Skeletal muscle tissue (tissue), 4 donors: ENCODE results near the gene PIGZ. TPM values are rescaled to one million over a fixed set of nuclear protein-coding genes. Genes with fewer than 3 reads are reported as not detected.

Source experiments
- H3K27ac ChIP-seq: one replicate; pipeline ENCODE4 v1.7.0; 2013; ENCODE audit warnings: mild to moderate bottlenecking, low read depth, low read length, inconsistent platforms
- H3K27me3 ChIP-seq, 3 donors: one replicate each; pipeline ENCODE4 v1.7.0; 2013; ENCODE audit warnings: low read length in 3 of 3; ENCODE audit not compliant: control insufficient read depth in 3 of 3, insufficient read depth in 3 of 3
- H3K36me3 ChIP-seq, 3 donors: one replicate each; pipeline ENCODE4 v1.7.0; 2013; ENCODE audit warnings: low read length in 3 of 3; ENCODE audit not compliant: control insufficient read depth in 3 of 3, insufficient read depth in 3 of 3
- H3K4me1 ChIP-seq, 3 donors: one replicate each; pipeline ENCODE4 v1.7.0; 2013; ENCODE audit warnings: low read length in 3 of 3, mild to moderate bottlenecking in 3 of 3; ENCODE audit not compliant: control insufficient read depth in 3 of 3, insufficient read depth in 3 of 3
- H3K4me3 ChIP-seq, 3 donors: one replicate each; pipeline ENCODE4 v1.7.0; 2013; ENCODE audit warnings: low read length in 3 of 3
- H3K9ac ChIP-seq, 3 donors: one replicate each; pipeline ENCODE4 v1.7.0; 2013; ENCODE audit warnings: low read length in 3 of 3, mild to moderate bottlenecking in 3 of 3, moderate library complexity in 2 of 3, low read depth in 1 of 3
- H3K9me3 ChIP-seq, 3 donors: one replicate each; pipeline ENCODE4 v1.7.0; 2013; ENCODE audit warnings: low read length in 3 of 3; ENCODE audit not compliant: control insufficient read depth in 3 of 3
- total RNA-seq: library from RNA; depleted of rRNA; stranded (reverse); fragments of >200 nt; gene quantifications from one replicate; pipeline ENCODE4 v1.2.3, GENCODE V29; 2014
- donor health status: Osteomylitis.

PIGZ gene
- total RNA-seq, 1 donor from 2014 or later = 1.0 TPM

- H3K4me1 ChIP-seq = no peaks in the 10 kb centered on the region
- H3K36me3 ChIP-seq = no peaks in the 10 kb centered on the region
- H3K4me3 ChIP-seq = no peak overlapping the region
- H3K9ac ChIP-seq = no peak overlapping the region
- H3K27ac ChIP-seq = no peak overlapping the region
- peaks cover 0 to 2% (median 2%) of the 10 kb centered on the region in 3 donors for H3K27me3 ChIP-seq
- no peaks in the 10 kb centered on the region for H3K9me3 ChIP-seq
Observed at GRCh38 chr3:197009532-197010019, 40.9 kb upstream of the PIGZ start.

GRCh38 chr3:197008436-197009209, 40.0 kb upstream of the PIGZ start:
- no peak overlapping the region for H3K4me3 ChIP-seq
- H3K27ac ChIP-seq = no peak overlapping the region
- H3K36me3 ChIP-seq = no peaks in the 10 kb centered on the region
- peaks cover 0 to 6% (median 2%) of the 10 kb centered on the region in 3 donors for H3K4me1 ChIP-seq
- no peak overlapping the region for H3K9ac ChIP-seq
- peaks cover 0 to 2% (median 2%) of the 10 kb centered on the region in 3 donors for H3K27me3 ChIP-seq
- H3K9me3 ChIP-seq = no peaks in the 10 kb centered on the region

GRCh38 chr3:197007953-197008352, 39.3 kb upstream of the PIGZ start:
- no peak overlapping the region for H3K9ac ChIP-seq
- H3K36me3 ChIP-seq = no peaks in the 10 kb centered on the region
- H3K4me1 ChIP-seq = peaks cover 0 to 8% (median 4%) of the 10 kb centered on the region in 3 donors
- H3K27ac ChIP-seq = no peak overlapping the region
- H3K9me3 ChIP-seq = no peaks in the 10 kb centered on the region
- no peak overlapping the region for H3K4me3 ChIP-seq
- peaks cover 0 to 2% (median 2%) of the 10 kb centered on the region in 3 donors for H3K27me3 ChIP-seq

- H3K9ac ChIP-seq = no peak overlapping the region
- H3K36me3 ChIP-seq = no peaks in the 10 kb centered on the region
- no peak overlapping the region for H3K27ac ChIP-seq
- H3K4me3 ChIP-seq = no peak overlapping the region
- H3K9me3 ChIP-seq = no peaks in the 10 kb centered on the region
- H3K4me1 ChIP-seq = peaks cover 0 to 8% (median 4%) of the 10 kb centered on the region in 3 donors
- H3K27me3 ChIP-seq = peaks cover 0 to 2% (median 2%) of the 10 kb centered on the region in 3 donors
Observed at GRCh38 chr3:197007296-197007940, 38.8 kb upstream of the PIGZ start.

- Histone ChIP-seq H3K36me3 (no peaks in the 10 kb centered on the region), H3K27ac (no peak overlapping the region), H3K9ac (no peak overlapping the region), H3K27me3 (peaks cover 0 to 2% (median 2%) of the 10 kb centered on the region in 3 donors), H3K9me3 (no peaks in the 10 kb centered on the region), H3K4me1 (peaks cover 0 to 8% (median 4%) of the 10 kb centered on the region in 3 donors), H3K4me3 (no peak overlapping the region)
Observed at GRCh38 chr3:197006860-197007259, 38.2 kb upstream of the PIGZ start.

GRCh38 chr3:197006446-197006845, 37.8 kb upstream of the PIGZ start:
- Histone ChIP-seq H3K4me1 (peaks cover 0 to 8% (median 4%) of the 10 kb centered on the region in 3 donors), H3K36me3 (no peaks in the 10 kb centered on the region), H3K4me3 (no peak overlapping the region), H3K27ac (no peak overlapping the region), H3K27me3 (peaks cover 0 to 2% (median 0%) of the 10 kb centered on the region in 3 donors), H3K9ac (no peak overlapping the region), H3K9me3 (no peaks in the 10 kb centered on the region)

- Histone ChIP-seq H3K9me3 (no peaks in the 10 kb centered on the region), H3K4me3 (peak overlapping the region; percentile 41 to 65 (median 51)), H3K9ac (peak overlapping the region in 2 of 3 donors; percentile 50 to 68), H3K27me3 (no peaks in the 10 kb centered on the region), H3K36me3 (no peaks in the 10 kb centered on the region), H3K27ac (no peak overlapping the region), H3K4me1 (peaks cover 0 to 8% (median 4%) of the 10 kb centered on the region in 3 donors)
Observed at GRCh38 chr3:197003461-197004385, 35.1 kb upstream of the PIGZ start.

GRCh38 chr3:197002701-197003454, 34.2 kb upstream of the PIGZ start:
- Histone ChIP-seq H3K4me1 (peaks cover 0 to 8% (median 4%) of the 10 kb centered on the region in 3 donors), H3K9ac (peak overlapping the region in 2 of 3 donors; percentile 59 to 70), H3K9me3 (no peaks in the 10 kb centered on the region), H3K36me3 (no peaks in the 10 kb centered on the region), H3K27me3 (no peaks in the 10 kb centered on the region), H3K27ac (no peak overlapping the region), H3K4me3 (peak overlapping the region in 2 of 3 donors; percentile 64 to 68)
